Nephron progenitor cell (in vitro differentiated cells): ENCODE results near the gene UNC13B.
"Not testable (repeated sequence)": the region's sequence is repeated elsewhere in the genome, so short reads cannot be mapped to it uniquely, and the experiment has no call there.

Experiments used
- DNase-seq: peaks from one replicate; pipeline ENCODE4 v3.0.0; 2021
- H3K27ac Mint-ChIP-seq: 2 replicates; pipeline ENCODE4 v1.8.0; 2021; ENCODE audit warnings: mild to moderate bottlenecking, moderate library complexity, mixed read lengths
- H3K27me3 Mint-ChIP-seq: 2 replicates; pipeline ENCODE4 v1.8.0; 2021; ENCODE audit warnings: mild to moderate bottlenecking, low read depth, mixed read lengths; ENCODE audit not compliant: poor library complexity
- H3K36me3 Mint-ChIP-seq: 2 replicates; pipeline ENCODE4 v1.8.0; 2021; ENCODE audit warnings: low read depth, mixed read lengths
- H3K4me1 Mint-ChIP-seq: 2 replicates; pipeline ENCODE4 v1.8.0; 2021; ENCODE audit warnings: mixed read lengths
- H3K4me3 Mint-ChIP-seq: 2 replicates; pipeline ENCODE4 v1.8.0; 2021; ENCODE audit warnings: mild to moderate bottlenecking, moderate library complexity, mixed read lengths
- H3K9me3 Mint-ChIP-seq: 2 replicates; pipeline ENCODE4 v1.8.0; 2021; ENCODE audit warnings: mild to moderate bottlenecking, moderate library complexity, mixed read lengths
- CTCF ChIP-seq: fragments of 200-600 bp; sonication (generic); IDR thresholded peaks from 2 replicates; pipeline ENCODE4 v1.5.0; 2021; ENCODE audit warnings: antibody characterized with exemption

UNC13B gene

GRCh38 chr9:35158501-35159280 is 3.1 kb upstream of the UNC13B start:
- H3K36me3 Mint-ChIP-seq = no peaks in the 10 kb centered on the region
- H3K27me3 Mint-ChIP-seq = no peaks in the 10 kb centered on the region
- no peak for DNase-seq
- H3K4me3 Mint-ChIP-seq = no peak overlapping the region
- peaks cover 14% of the 10 kb centered on the region for H3K4me1 Mint-ChIP-seq
- peaks cover 28% of the 10 kb centered on the region for H3K9me3 Mint-ChIP-seq
- H3K27ac Mint-ChIP-seq = no peak overlapping the region
- no peak for TF ChIP-seq CTCF

GRCh38 chr9:35162605-35163315 is 951 bp downstream of the UNC13B start:
- Mint-ChIP-seq H3K36me3 (no peaks in the 10 kb centered on the region), H3K27me3 (no peaks in the 10 kb centered on the region), H3K9me3 (peaks cover 28% of the 10 kb centered on the region), H3K4me3 (peak overlapping the region; percentile 95), H3K4me1 (peaks cover 15% of the 10 kb centered on the region), H3K27ac (peak overlapping the region; percentile 88)
- DNase-seq = no peak
- TF ChIP-seq CTCF = no peak

- Mint-ChIP-seq H3K4me1 (peaks cover 15% of the 10 kb centered on the region), H3K27me3 (no peaks in the 10 kb centered on the region), H3K27ac (no peak overlapping the region), H3K4me3 (peak overlapping the region; percentile 95), H3K36me3 (no peaks in the 10 kb centered on the region), H3K9me3 (peaks cover 22% of the 10 kb centered on the region)
- TF ChIP-seq CTCF = no peak
- DNase-seq = no peak
Observed at GRCh38 chr9:35163413-35163812, 1.6 kb downstream of the UNC13B start.

- no peaks in the 10 kb centered on the region for H3K36me3 Mint-ChIP-seq
- no peaks in the 10 kb centered on the region for H3K27me3 Mint-ChIP-seq
- H3K4me1 Mint-ChIP-seq = peaks cover 15% of the 10 kb centered on the region
- H3K4me3 Mint-ChIP-seq = no peak overlapping the region
- no peak for TF ChIP-seq CTCF
- DNase-seq = no peak
- no peak overlapping the region for H3K27ac Mint-ChIP-seq
- H3K9me3 Mint-ChIP-seq = peaks cover 10% of the 10 kb centered on the region
Observed at GRCh38 chr9:35164711-35165110, 2.9 kb downstream of the UNC13B start.

GRCh38 chr9:35167429-35167828 is 5.6 kb downstream of the UNC13B start:
- H3K27me3 Mint-ChIP-seq, H3K27ac Mint-ChIP-seq, H3K36me3 Mint-ChIP-seq, DNase-seq, H3K9me3 Mint-ChIP-seq, H3K4me3 Mint-ChIP-seq: not testable (repeated sequence)
- peaks cover 14% of the 10 kb centered on the region for H3K4me1 Mint-ChIP-seq

GRCh38 chr9:35168963-35169362 is 7.2 kb downstream of the UNC13B start:
- Mint-ChIP-seq H3K36me3 (no peaks in the 10 kb centered on the region), H3K4me3 (no peak overlapping the region), H3K4me1 (no peaks in the 10 kb centered on the region), H3K9me3 (no peaks in the 10 kb centered on the region), H3K27me3 (no peaks in the 10 kb centered on the region), H3K27ac (no peak overlapping the region)
- TF ChIP-seq CTCF = no peak
- DNase-seq = no peak
